Smooth muscle cell (in vitro differentiated cells): ENCODE data around the gene WNK2. TPM values are rescaled to one million over a fixed set of nuclear protein-coding genes. Genes with fewer than 3 reads are reported as not detected.

ENCODE experiments used
- DNase-seq: peaks from one replicate; lab custom pipeline; 2025; ENCODE audit not compliant: unreplicated experiment; lab: John Stamatoyannopoulos, UW
- H2AFZ ChIP-seq: fragments of 200-600 bp; sonication (generic); 2 replicates; pipeline ENCODE4 v1.6.0; 2016; ENCODE audit warnings: antibody characterized with exemption, low read depth, mild to moderate bottlenecking
- H3F3A ChIP-seq: fragments of 200-600 bp; sonication (generic); 2 replicates; pipeline ENCODE4 v1.6.0; 2017; ENCODE audit warnings: antibody characterized with exemption, low read depth
- H3K27ac ChIP-seq: fragments of 200-600 bp; sonication (generic); 2 replicates; pipeline ENCODE4 v1.5.1; 2016; ENCODE audit warnings: low read depth, mild to moderate bottlenecking
- H3K27me3 ChIP-seq: fragments of 200-600 bp; sonication (generic); 2 replicates; pipeline ENCODE4 v1.6.1; 2016; ENCODE audit warnings: low read depth, mild to moderate bottlenecking
- H3K36me3 ChIP-seq: fragments of 200-600 bp; sonication (generic); 2 replicates; pipeline ENCODE4 v1.5.1; 2016; ENCODE audit warnings: low read depth
- H3K4me1 ChIP-seq: fragments of 200-600 bp; sonication (generic); 2 replicates; pipeline ENCODE4 v1.5.1; 2016; ENCODE audit warnings: low read depth
- H3K4me2 ChIP-seq: fragments of 200-600 bp; sonication (generic); 2 replicates; pipeline ENCODE4 v1.6.0; 2016; ENCODE audit warnings: mild to moderate bottlenecking
- H3K4me3 ChIP-seq: fragments of 200-600 bp; sonication (generic); 2 replicates; pipeline ENCODE4 v1.5.1; 2016; ENCODE audit warnings: mild to moderate bottlenecking
- H3K79me2 ChIP-seq: fragments of 200-600 bp; sonication (generic); 2 replicates; pipeline ENCODE4 v1.6.0; 2016; ENCODE audit warnings: low read depth, mild to moderate bottlenecking
- H3K9ac ChIP-seq: fragments of 200-600 bp; sonication (generic); 2 replicates; pipeline ENCODE4 v1.6.0; 2016; ENCODE audit warnings: low read depth
- H3K9me3 ChIP-seq: fragments of 200-600 bp; sonication (generic); replicated peaks from 2 replicates; pipeline ENCODE4 v1.5.1; 2016; ENCODE audit warnings: low read depth
- H4K20me1 ChIP-seq: fragments of 200-600 bp; sonication (generic); 2 replicates; pipeline ENCODE4 v1.6.0; 2016; ENCODE audit warnings: low read depth
- CTCF ChIP-seq: fragments of 200-600 bp; sonication (generic); IDR thresholded peaks from 2 replicates; pipeline ENCODE4 v1.5.1; 2017; ENCODE audit warnings: borderline replicate concordance, mild to moderate bottlenecking, antibody characterized with exemption; ENCODE audit not compliant: insufficient read depth, poor library complexity, severe bottlenecking
- WGBS: methylation state at CpG from one replicate; pipeline ENCODE4 v1.1.7; 2016; ENCODE audit warnings: low lambda C conversion rate; 5-methylcytosine and 5-hydroxymethylcytosine counted together
- polyA plus RNA-seq: library from polyadenylated mRNA; unstranded; fragments of >200 nt; fragmentation: Nextera tagmentation; extraction: Ambion mirVana; gene quantifications from 2 replicates; pipeline ENCODE4 v1.2.1, GENCODE V29; 2016
- total RNA-seq: library from RNA; depleted of rRNA; stranded (reverse); fragments of >200 nt; gene quantifications from 2 replicates; pipeline ENCODE4 v1.2.3, GENCODE V29; 2014

Gene WNK2
- total and polyA plus RNA-seq, 2 experiments from 2014 or later = 0.27 to 0.31 TPM

GRCh38 chr9:93137362-93137761 is 46.6 kb upstream of the WNK2 start:
- 92% methylated on average over 11 of the region's 11 CpGs for WGBS
- Histone ChIP-seq H3K36me3 (no peaks in the 10 kb centered on the region), H3K79me2 (peaks cover 5% of the 10 kb centered on the region)

GRCh38 chr9:93138171-93138764 is 45.7 kb upstream of the WNK2 start:
- H3K36me3 ChIP-seq = no peaks in the 10 kb centered on the region
- WGBS = 78% methylated on average over 7 of the region's 7 CpGs

More at GRCh38 chr9:93137362-93137761, 46.6 kb upstream of the WNK2 start:
- no peak overlapping the region for H3K4me2 ChIP-seq
- no peak overlapping the region for H2AFZ ChIP-seq
- DNase-seq = no peak
- no peaks in the 10 kb centered on the region for H4K20me1 ChIP-seq
- H3K9me3 ChIP-seq = no peaks in the 10 kb centered on the region
- H3F3A ChIP-seq = peaks cover 5% of the 10 kb centered on the region
- no peak overlapping the region for H3K27ac ChIP-seq
- no peaks in the 10 kb centered on the region for H3K27me3 ChIP-seq
- no peak overlapping the region for H3K9ac ChIP-seq
- H3K4me1 ChIP-seq = peaks cover 8% of the 10 kb centered on the region
- no peak for TF ChIP-seq CTCF
- H3K4me3 ChIP-seq = no peak overlapping the region

GRCh38 chr9:93139365-93140182 is 44.4 kb upstream of the WNK2 start:
- H3K4me2 ChIP-seq = no peak overlapping the region

More at GRCh38 chr9:93138171-93138764, 45.7 kb upstream of the WNK2 start:
- Histone ChIP-seq H3K4me3 (no peak overlapping the region), H3K27me3 (no peaks in the 10 kb centered on the region), H3K79me2 (no peaks in the 10 kb centered on the region), H3K4me1 (peaks cover 3% of the 10 kb centered on the region), H3K9me3 (no peaks in the 10 kb centered on the region), H4K20me1 (no peaks in the 10 kb centered on the region), H3F3A (no peaks in the 10 kb centered on the region), H3K4me2 (no peak overlapping the region), H2AFZ (no peak overlapping the region), H3K9ac (no peak overlapping the region), H3K27ac (no peak overlapping the region)
- no peak for DNase-seq
- no peak for TF ChIP-seq CTCF

More at GRCh38 chr9:93139365-93140182, 44.4 kb upstream of the WNK2 start:
- H2AFZ ChIP-seq = no peak overlapping the region
- H3K36me3 ChIP-seq = no peaks in the 10 kb centered on the region
- no peaks in the 10 kb centered on the region for H3K27me3 ChIP-seq
- no peak overlapping the region for H3K9ac ChIP-seq
- TF ChIP-seq CTCF = no peak
- no peak for DNase-seq
- H3K4me3 ChIP-seq = no peak overlapping the region
- no peaks in the 10 kb centered on the region for H4K20me1 ChIP-seq
- 84% methylated on average over 16 of the region's 16 CpGs for WGBS
- H3F3A ChIP-seq = no peaks in the 10 kb centered on the region
- H3K27ac ChIP-seq = no peak overlapping the region
- H3K4me1 ChIP-seq = no peaks in the 10 kb centered on the region
- no peaks in the 10 kb centered on the region for H3K79me2 ChIP-seq
- H3K9me3 ChIP-seq = no peaks in the 10 kb centered on the region
